ENCODE measurements around the gene SLC4A3.

GRCh38 chr2:219603771-219604170 is 23.7 kb upstream of the SLC4A3 start:
- TF ChIP-seq, protein P1, sequence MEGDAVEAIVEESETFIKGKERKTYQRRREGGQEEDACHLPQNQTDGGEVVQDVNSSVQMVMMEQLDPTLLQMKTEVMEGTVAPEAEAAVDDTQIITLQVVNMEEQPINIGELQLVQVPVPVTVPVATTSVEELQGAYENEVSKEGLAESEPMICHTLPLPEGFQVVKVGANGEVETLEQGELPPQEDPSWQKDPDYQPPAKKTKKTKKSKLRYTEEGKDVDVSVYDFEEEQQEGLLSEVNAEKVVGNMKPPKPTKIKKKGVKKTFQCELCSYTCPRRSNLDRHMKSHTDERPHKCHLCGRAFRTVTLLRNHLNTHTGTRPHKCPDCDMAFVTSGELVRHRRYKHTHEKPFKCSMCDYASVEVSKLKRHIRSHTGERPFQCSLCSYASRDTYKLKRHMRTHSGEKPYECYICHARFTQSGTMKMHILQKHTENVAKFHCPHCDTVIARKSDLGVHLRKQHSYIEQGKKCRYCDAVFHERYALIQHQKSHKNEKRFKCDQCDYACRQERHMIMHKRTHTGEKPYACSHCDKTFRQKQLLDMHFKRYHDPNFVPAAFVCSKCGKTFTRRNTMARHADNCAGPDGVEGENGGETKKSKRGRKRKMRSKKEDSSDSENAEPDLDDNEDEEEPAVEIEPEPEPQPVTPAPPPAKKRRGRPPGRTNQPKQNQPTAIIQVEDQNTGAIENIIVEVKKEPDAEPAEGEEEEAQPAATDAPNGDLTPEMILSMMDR (conservative IDR thresholded peaks at IDR 0.05; ENCODE audit: low read depth, low read length): no peak
- no peak for TF ChIP-seq EZH2phosphoT487 (IDR thresholded peaks at IDR 0.05; ENCODE audit: borderline replicate concordance, low read length)
- no peak for TF ChIP-seq EZH2 (IDR thresholded peaks at IDR 0.05; ENCODE audit: low read length, unreplicated experiment)
